HCT116 (cell line): ENCODE results near the gene TEAD1.

Experiments
- ATF3 ChIP-seq: IDR thresholded peaks from 2 replicates; pipeline ENCODE4 v1.6.1; 2012
- CEBPB ChIP-seq: IDR thresholded peaks from 2 replicates; pipeline ENCODE4 v1.6.1; 2012; ENCODE audit warnings: low read depth
- CTCF ChIP-seq, 3 experiments: fragments of 200-600 bp in 1 of 3; sonication (generic) in 1 of 3; IDR thresholded peaks in 2 of 3; conservative IDR thresholded peaks in 1 of 3; 2 replicates each; pipeline ENCODE4 v1.5.1; 2012 to 2017; ENCODE audit warnings: low read depth in 2 of 3, low read length in 2 of 3, antibody characterized with exemption in 1 of 3, borderline replicate concordance in 1 of 3, control low read depth in 1 of 3, mild to moderate bottlenecking in 1 of 3, mixed read lengths in 1 of 3, mixed run types in 1 of 3, moderate library complexity in 1 of 3; ENCODE audit not compliant: insufficient read depth in 1 of 3
- EGR1 ChIP-seq: IDR thresholded peaks from 2 replicates; pipeline ENCODE4 v1.6.1; 2012; ENCODE audit warnings: low read depth
- POLR2A ChIP-seq: IDR thresholded peaks from 2 replicates; pipeline ENCODE4 v1.7.0; 2011; ENCODE audit warnings: borderline replicate concordance; ENCODE audit not compliant: insufficient read depth, insufficient read length; ENCODE audit errors: extremely low read depth
- ZNF274 ChIP-seq: fragments of 200-500 bp; sonication (Bioruptor generic); IDR thresholded peaks from 2 replicates; pipeline ENCODE4 v1.6.1; 2014; ENCODE audit warnings: mild to moderate bottlenecking, low read depth, low read length, inconsistent platforms

- TF ChIP-seq ATF3 (no peak), ZNF274 (no peak), EGR1 (no peak), CTCF (IDR thresholded peaks at IDR 0.05 in 2 of 3, conservative IDR thresholded peaks at IDR 0.05 in 1 of 3; ENCODE audit: borderline replicate concordance in 1 of 3, insufficient read depth in 1 of 3, low read depth in 2 of 3, low read length in 2 of 3) (no peak), CEBPB (no peak), POLR2A (no peak)
Measured at GRCh38 chr11:12664385-12664784, 9.8 kb upstream of the TEAD1 start.
